GM12878 (cell line): ENCODE data around the gene GRIK4. TPM values are rescaled to one million over a fixed set of nuclear protein-coding genes. Genes with fewer than 3 reads are reported as not detected.

ENCODE experiments used
- ATAC-seq: fragments of 200-7000 bp; cut with Tn5 transposase; 3 replicates; pipeline ENCODE4 v1.9.1; 2020; ENCODE audit warnings: mild to moderate bottlenecking, moderate library complexity
- BruUV-seq: library from RNA; stranded (reverse); fragments of 400-500 nt; replicated peaks from 2 replicates; lab custom pipeline; 2021; lab: Mats Ljungman, UMichigan
- CTCF ChIA-PET: fragments of 300-600 bp; sonication (Branson Sonifier 250); formaldehyde crosslinking; extraction: SDS; loops from one replicate; lab custom pipeline; 2021; ENCODE audit warnings: inconsistent platforms; lab: Yijun Ruan, JAX
- POLR2A ChIA-PET: fragments of 350-600 bp; formaldehyde crosslinking; extraction: SDS; loops from one replicate; lab custom pipeline; 2021; ENCODE audit warnings: inconsistent platforms; lab: Charles Lee
- RAD21 ChIA-PET: fragments of 300-600 bp; sonication (Branson Sonifier 250); formaldehyde crosslinking; loops from one replicate; lab custom pipeline; 2023; ENCODE audit warnings: antibody characterized with exemption; ENCODE audit not compliant: unreplicated experiment; lab: Charles Lee
- SMC1A ChIA-PET: fragments of 300-600 bp; sonication (Branson Sonifier 250); formaldehyde crosslinking; loops from one replicate; lab custom pipeline; 2023; ENCODE audit not compliant: unreplicated experiment, uncharacterized antibody; lab: Charles Lee
- DNase-seq: peaks from one replicate; pipeline ENCODE4 v3.0.0-alpha.2; 2011; ENCODE audit warnings: low read depth, low spot score
- FAIRE-seq: peaks from 3 replicates; lab custom pipeline; 2011; peaks lifted over from hg19 to GRCh38; lab: Jason Lieb, UNC
- H2AFZ ChIP-seq: 2 replicates; pipeline ENCODE4 v1.6.0; 2011; ENCODE audit warnings: low read depth, low read length, control low read depth; ENCODE audit not compliant: control insufficient read depth
- H3K27ac ChIP-seq: 2 replicates; pipeline ENCODE4 v1.5.1; 2011; ENCODE audit warnings: control low read depth; ENCODE audit not compliant: control insufficient read depth, insufficient read depth
- H3K27me3 ChIP-seq, 2 experiments: replicated peaks in 1 of 2; 2 replicates each; pipeline versions ENCODE4 v1.6.0 to v1.6.1; 2011; ENCODE audit warnings: low read length in 1 of 2; ENCODE audit not compliant: control insufficient read depth in 2 of 2, insufficient read depth in 2 of 2
- H3K36me3 ChIP-seq, 2 experiments: 2 replicates each; pipeline ENCODE4 v1.5.1; 2011; ENCODE audit warnings: low read length in 1 of 2; ENCODE audit not compliant: control insufficient read depth in 2 of 2, insufficient read depth in 2 of 2
- H3K4me1 ChIP-seq: 2 replicates; pipeline ENCODE4 v1.6.1; 2011; ENCODE audit warnings: mild to moderate bottlenecking, low read length, moderate library complexity, mixed read lengths; ENCODE audit not compliant: control insufficient read depth, insufficient read depth
- H3K4me2 ChIP-seq: 2 replicates; pipeline ENCODE4 v1.6.0; 2011; ENCODE audit warnings: control low read depth; ENCODE audit not compliant: control insufficient read depth, insufficient read depth
- H3K4me3 ChIP-seq: fragments of 200-600 bp; sonication (generic); 2 replicates; pipeline ENCODE4 v1.5.1; 2016
- H3K79me2 ChIP-seq: 2 replicates; pipeline ENCODE4 v1.6.0; 2011; ENCODE audit warnings: low read length; ENCODE audit not compliant: control insufficient read depth, insufficient read depth
- H3K9ac ChIP-seq: 2 replicates; pipeline ENCODE4 v1.8.0; 2011; ENCODE audit warnings: low read length, control low read depth, mixed read lengths; ENCODE audit not compliant: control insufficient read depth, insufficient read depth
- H3K9me3 ChIP-seq: replicated peaks from 3 replicates; pipeline ENCODE4 v1.5.1; 2011; ENCODE audit warnings: mild to moderate bottlenecking, low read length; ENCODE audit not compliant: control insufficient read depth, insufficient read depth
- H4K20me1 ChIP-seq: 2 replicates; pipeline ENCODE4 v1.6.0; 2011; ENCODE audit not compliant: control insufficient read depth, insufficient read depth
- BHLHE40 ChIP-seq, 2 experiments: fragments of 450-650 bp in 1 of 2; IDR thresholded peaks; 2 replicates each; pipeline ENCODE4 v1.6.1; 2011 to 2017; ENCODE audit warnings: low read depth in 2 of 2, borderline replicate concordance in 1 of 2, improper control_type of control experiment in 1 of 2, low read length in 1 of 2, mild to moderate bottlenecking in 1 of 2
- CBX5 ChIP-seq: sonication (generic); IDR thresholded peaks from 2 replicates; pipeline ENCODE4 v1.6.1; 2016; ENCODE audit warnings: low read depth, moderate library complexity, mild to moderate bottlenecking, inconsistent platforms
- CHD1 ChIP-seq: IDR thresholded peaks from 2 replicates; pipeline ENCODE4 v1.6.1; 2012; ENCODE audit warnings: low read depth, low read length, improper control_type of control experiment
- IKZF1 ChIP-seq: fragments of 450-650 bp; conservative IDR thresholded peaks from 2 replicates; pipeline ENCODE4 v1.6.1; 2017; ENCODE audit warnings: antibody characterized with exemption, mild to moderate bottlenecking
- PML ChIP-seq: IDR thresholded peaks from 2 replicates; pipeline ENCODE4 v1.6.1; 2012; ENCODE audit warnings: low read length, inconsistent platforms
- SPI1 ChIP-seq: IDR thresholded peaks from 2 replicates; pipeline ENCODE4 v1.6.1; 2011; ENCODE audit warnings: low read depth, mild to moderate bottlenecking, low read length, moderate library complexity, borderline replicate concordance; ENCODE audit not compliant: insufficient read depth
- WGBS: methylation state at CpG from one replicate; pipeline ENCODE4 v1.1.6; 2016; ENCODE audit warnings: low lambda C conversion rate; ENCODE audit not compliant: insufficient replicate concordance, insufficient coverage; ENCODE audit errors: missing lambda C conversion rate; 5-methylcytosine and 5-hydroxymethylcytosine counted together
- in situ Hi-C: fragments of 300-500 bp; cut with MboI; formaldehyde crosslinking; loops from 9 replicates; pipeline ENCODE4 v1.14.3; 2018; ENCODE audit warnings: mixed read lengths
- intact Hi-C: fragments of 100-400 bp; cut with micrococcal nuclease; formaldehyde crosslinking; loops from one replicate; pipeline ENCODE4 v1.14.2; 2022; ENCODE audit not compliant: unreplicated experiment
- polyA plus RNA-seq, 11 experiments: library from polyadenylated mRNA; depleted of rRNA in 4 of 11; unstranded in 6 of 11; stranded (reverse) in 5 of 11; fragments of >200 nt; fragmentation: Nextera tagmentation in 4 of 11; fragmentation: Illumina TruSeq in 1 of 11; extraction: Ambion mirVana in 4 of 11; extraction: Trizol in 1 of 11; gene quantifications; 1 replicate in 1 of 11; 2 replicates in 10 of 11; pipeline versions ENCODE4 v1.2.1 to v1.2.3, GENCODE V29; 2011 to 2016; ENCODE audit warnings: inconsistent platforms in 2 of 11, missing spikeins in 2 of 11, low read depth in 1 of 11
- total RNA-seq, 4 experiments: library from RNA; depleted of rRNA in 3 of 4; stranded (reverse); fragments of >200 nt in 3 of 4; fragmentation: Illumina TruSeq in 1 of 4; extraction: Trizol in 1 of 4; gene quantifications; 2 replicates each; pipeline versions ENCODE4 v1.2.1 to v1.2.3, GENCODE V29; 2013 to 2021
- TF ChIP-seq, protein P1 (sequence below): fragments of 450-650 bp; IDR thresholded peaks from 2 replicates; pipeline ENCODE4 v1.6.1; 2018; ENCODE audit warnings: borderline replicate concordance, mild to moderate bottlenecking; ENCODE audit not compliant: partially characterized antibody
- TF ChIP-seq, protein P2 (sequence below): IDR thresholded peaks from 2 replicates; pipeline ENCODE4 v1.6.1; 2011; ENCODE audit warnings: borderline replicate concordance, low read depth, mild to moderate bottlenecking, moderate library complexity, low read length; ENCODE audit not compliant: insufficient read depth, poor library complexity, severe bottlenecking

The GRIK4 gene
- total and polyA plus RNA-seq, 10 of the 15 experiments (the other 5 are each of a cell fraction or from before 2014, with no cell fraction given): 0.33 to 3.6 (median 0.72) TPM

DNA sequence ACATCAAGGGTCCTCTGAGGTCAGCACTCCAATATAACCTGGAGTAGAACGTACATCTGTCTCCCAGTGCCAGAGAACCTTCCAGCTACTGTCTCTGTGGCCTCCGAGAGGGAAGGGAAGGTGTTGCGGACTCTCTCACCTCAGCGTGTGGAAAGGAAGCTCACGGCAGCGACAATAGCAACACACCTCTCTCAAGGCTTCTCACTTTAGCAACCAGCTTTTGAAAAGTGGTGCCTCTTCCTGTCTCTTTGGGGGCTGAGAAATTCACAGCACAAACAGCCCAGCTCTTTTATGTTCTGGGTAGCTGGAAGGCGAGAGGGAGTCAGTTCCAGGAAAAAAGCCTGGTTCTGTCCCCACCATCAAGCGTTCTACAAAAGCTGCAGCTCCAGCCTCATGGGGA, 355.5 kb downstream of the GRIK4 start (continued):
- TF ChIP-seq, protein P1, sequence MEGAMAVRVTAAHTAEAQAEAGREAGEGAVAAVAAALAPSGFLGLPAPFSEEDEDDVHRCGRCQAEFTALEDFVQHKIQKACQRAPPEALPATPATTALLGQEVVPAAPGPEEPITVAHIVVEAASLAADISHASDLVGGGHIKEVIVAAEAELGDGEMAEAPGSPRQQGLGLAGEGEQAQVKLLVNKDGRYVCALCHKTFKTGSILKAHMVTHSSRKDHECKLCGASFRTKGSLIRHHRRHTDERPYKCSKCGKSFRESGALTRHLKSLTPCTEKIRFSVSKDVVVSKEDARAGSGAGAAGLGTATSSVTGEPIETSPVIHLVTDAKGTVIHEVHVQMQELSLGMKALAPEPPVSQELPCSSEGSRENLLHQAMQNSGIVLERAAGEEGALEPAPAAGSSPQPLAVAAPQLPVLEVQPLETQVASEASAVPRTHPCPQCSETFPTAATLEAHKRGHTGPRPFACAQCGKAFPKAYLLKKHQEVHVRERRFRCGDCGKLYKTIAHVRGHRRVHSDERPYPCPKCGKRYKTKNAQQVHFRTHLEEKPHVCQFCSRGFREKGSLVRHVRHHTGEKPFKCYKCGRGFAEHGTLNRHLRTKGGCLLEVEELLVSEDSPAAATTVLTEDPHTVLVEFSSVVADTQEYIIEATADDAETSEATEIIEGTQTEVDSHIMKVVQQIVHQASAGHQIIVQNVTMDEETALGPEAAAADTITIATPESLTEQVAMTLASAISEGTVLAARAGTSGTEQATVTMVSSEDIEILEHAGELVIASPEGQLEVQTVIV: no peak
- TF ChIP-seq BHLHE40 (IDR thresholded peaks at IDR 0.05; ENCODE audit: borderline replicate concordance in 1 of 2, low read depth in 2 of 2, low read length in 1 of 2) (no peak), IKZF1 (no peak)

DNA sequence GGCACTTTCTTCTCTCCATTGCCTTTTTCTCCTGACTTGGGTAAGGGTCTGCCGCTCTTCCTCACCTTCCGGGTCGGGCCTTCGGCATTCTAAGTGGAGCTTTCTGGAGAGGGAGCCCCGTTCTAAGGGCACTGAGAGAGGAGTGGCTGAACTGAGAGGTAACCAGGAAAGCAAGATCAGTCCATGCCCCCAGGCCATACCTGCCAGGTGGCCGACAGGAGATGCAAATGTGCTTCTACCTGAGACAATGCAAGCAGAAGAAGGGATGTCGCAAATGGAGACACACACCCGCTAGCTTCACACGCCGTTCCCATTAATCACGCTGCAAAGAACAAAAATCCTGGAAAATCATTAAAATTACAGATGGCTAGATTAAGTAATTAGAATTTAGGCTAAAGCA, 356.0 kb downstream of the GRIK4 start:
- DNase-seq (no peak), ATAC-seq (no peak), FAIRE-seq (no peak)
- H3K4me2 ChIP-seq: no peak overlapping the region
- intact Hi-C loops (no loop called here), in situ Hi-C loops (no loop called here)
- RAD21 ChIA-PET: no interaction called here
- no TSS peak for BruUV-seq
- H3K4me1 ChIP-seq: peaks cover 15% of the 10 kb centered on the region
- no peaks in the 10 kb centered on the region for H3K79me2 ChIP-seq
- no peaks in the 10 kb centered on the region for H3K27me3 ChIP-seq
- H2AFZ ChIP-seq: no peak overlapping the region
- no peaks in the 10 kb centered on the region for H3K9me3 ChIP-seq
- H3K9ac ChIP-seq: no peak overlapping the region
- H3K36me3 ChIP-seq: no peaks in the 10 kb centered on the region
- no peak overlapping the region for H3K4me3 ChIP-seq
- WGBS: 48% methylated on average over 11 of the region's 11 CpGs
- POLR2A ChIA-PET: no interaction called here
- H3K27ac ChIP-seq: no peak overlapping the region
- CTCF ChIA-PET: interaction anchor here (1.0 kb wide), 1 partner anchor 29 kb away, joined by 3 read pairs; no protein-coding TSS in a partner anchor
- H4K20me1 ChIP-seq: no peaks in the 10 kb centered on the region
- SMC1A ChIA-PET: interaction anchor here (1.0 to 1.6 kb wide), 2 partner anchors 28 to 328 kb away, joined by 3 to 4 read pairs; no protein-coding TSS in a partner anchor
- TF ChIP-seq CBX5: no peak
- no peak for TF ChIP-seq PML
- no peak for TF ChIP-seq CHD1
- no peak for TF ChIP-seq SPI1
- TF ChIP-seq, protein P2, sequence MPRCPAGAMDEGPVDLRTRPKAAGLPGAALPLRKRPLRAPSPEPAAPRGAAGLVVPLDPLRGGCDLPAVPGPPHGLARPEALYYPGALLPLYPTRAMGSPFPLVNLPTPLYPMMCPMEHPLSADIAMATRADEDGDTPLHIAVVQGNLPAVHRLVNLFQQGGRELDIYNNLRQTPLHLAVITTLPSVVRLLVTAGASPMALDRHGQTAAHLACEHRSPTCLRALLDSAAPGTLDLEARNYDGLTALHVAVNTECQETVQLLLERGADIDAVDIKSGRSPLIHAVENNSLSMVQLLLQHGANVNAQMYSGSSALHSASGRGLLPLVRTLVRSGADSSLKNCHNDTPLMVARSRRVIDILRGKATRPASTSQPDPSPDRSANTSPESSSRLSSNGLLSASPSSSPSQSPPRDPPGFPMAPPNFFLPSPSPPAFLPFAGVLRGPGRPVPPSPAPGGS: no peak
